GM18498 (cell line): ENCODE results near the gene TOGARAM2.

Experiments
- ATAC-seq: cut with Tn5 transposase; IDR thresholded peaks from one replicate; pipeline ENCODE4 v1.9.1; 2021; ENCODE audit warnings: mild to moderate bottlenecking, moderate library complexity; ENCODE audit not compliant: unreplicated experiment

The TOGARAM2 gene

DNA sequence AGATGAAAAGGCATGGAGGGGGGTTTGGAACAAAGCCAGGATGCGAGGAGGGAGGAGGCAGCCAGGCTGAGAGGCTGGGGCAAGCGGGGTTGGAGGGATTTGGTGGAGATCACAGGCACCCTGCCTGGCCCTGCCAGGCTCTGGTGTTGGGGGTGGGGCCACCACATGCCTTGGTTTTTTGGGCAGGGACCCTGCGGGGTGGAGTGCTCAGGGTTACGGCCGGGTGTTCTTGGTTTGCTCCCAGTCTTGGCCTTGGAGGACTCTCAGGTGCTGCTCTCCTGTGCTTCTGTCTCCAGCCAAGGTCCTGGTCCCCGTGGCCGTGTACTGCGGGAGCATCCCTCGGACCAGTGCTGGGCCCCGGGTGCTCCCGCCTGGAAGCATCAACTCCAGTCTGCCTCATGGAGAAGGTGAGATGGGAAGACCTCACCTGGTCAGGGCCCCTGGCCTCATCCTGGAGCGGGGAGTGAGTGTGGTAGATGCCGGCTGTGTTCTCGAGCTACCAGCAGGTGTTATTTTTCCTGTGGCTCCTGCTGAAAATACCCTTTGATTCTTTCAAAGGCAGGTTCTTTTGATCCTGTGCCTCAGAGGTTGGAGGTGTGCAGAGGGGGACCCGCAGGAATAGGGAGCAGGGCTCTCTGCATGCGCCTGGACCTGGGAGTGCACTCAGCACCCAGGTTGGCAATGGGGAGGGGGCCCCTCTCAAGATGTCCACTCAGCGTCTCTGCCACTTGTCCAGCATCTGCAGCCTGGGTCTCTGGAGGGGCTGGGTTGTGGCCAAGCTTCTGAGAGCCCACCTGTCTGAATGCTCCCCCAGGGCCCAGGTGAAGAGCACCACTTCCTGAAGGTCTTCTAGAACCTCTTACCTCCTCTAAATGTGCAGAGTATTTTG is 17.0 kb downstream of the TOGARAM2 start:
- no peak for ATAC-seq

DNA sequence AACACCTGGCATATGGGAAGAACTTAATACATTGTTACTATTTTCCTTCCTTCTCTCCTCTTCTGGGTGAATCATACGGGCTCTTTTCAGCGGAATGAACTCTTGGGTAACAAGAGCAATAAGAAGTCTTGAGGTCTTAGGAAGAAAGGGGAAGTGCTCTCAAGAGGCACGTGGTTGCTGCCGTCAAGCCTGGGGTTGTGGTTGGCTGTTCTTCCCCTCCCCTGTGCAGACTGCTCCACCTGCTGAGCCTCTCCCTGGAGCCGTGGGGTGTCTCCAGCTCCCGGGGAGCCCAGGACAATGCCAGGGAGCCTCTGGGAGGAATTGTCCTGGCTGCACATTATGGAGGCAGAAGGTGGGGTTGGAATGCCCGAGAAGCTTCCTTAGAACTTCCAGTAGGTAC is 19.4 kb downstream of the TOGARAM2 start:
- ATAC-seq: peak; percentile 98

DNA sequence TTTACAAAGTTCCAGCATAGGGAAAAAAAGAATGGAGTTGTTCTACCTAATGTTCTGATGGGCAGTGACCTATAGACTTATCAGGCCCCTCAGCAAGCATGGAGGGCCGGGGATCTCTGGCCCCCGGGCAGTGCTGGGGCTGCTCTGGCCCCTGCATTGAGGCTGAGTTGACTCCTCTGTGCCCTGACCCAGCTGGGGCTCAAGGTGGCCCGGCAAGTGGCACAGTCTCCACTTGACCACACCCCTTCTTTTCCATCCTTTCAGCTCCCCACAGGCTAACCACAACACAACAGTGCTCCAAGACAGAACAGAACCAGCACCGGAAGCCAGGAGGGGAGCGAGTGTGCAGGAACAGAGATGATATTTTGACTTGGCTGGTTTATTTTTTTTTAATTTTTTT is 19.9 kb downstream of the TOGARAM2 start:
- no peak for ATAC-seq

DNA sequence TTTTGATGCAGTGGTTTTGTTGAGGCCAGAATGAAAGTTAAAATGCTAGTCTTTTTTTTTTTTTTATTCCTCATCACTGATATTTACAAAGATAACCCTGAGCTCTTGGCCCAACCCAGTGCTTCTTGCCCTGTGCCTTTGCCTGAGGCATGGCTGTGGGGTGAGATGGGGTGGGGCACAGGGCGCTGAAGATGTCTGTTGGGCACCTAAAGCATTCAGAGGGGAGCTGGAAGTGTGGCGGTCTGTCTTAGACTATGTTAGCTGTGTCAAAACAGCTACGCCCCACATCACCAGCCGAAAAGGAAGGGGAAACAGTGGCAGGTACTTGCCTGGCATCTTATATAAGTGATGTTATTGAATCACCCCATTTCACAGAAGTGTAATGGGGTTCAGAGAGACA is 20.7 kb downstream of the TOGARAM2 start:
- no peak for ATAC-seq

DNA sequence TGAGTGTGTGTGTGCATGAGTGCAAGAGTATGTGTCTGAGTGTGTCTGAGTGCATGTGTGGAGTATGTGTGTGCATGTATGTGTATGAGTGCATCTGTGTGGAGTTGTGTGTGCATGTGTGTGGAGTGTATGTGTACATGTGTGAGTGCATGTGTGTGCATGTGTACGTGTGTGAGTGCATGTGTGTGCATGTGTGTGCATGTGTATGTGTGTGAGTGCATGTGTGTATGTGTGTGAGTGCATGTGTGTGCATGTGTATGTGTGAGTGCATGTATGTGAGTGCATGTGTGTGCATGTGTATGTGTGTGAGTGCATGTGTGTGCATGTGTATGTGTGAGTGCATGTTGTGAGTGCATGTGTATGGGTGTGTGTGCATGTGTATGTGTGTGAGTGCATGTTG is 23.7 kb downstream of the TOGARAM2 start:
- no peak for ATAC-seq

DNA sequence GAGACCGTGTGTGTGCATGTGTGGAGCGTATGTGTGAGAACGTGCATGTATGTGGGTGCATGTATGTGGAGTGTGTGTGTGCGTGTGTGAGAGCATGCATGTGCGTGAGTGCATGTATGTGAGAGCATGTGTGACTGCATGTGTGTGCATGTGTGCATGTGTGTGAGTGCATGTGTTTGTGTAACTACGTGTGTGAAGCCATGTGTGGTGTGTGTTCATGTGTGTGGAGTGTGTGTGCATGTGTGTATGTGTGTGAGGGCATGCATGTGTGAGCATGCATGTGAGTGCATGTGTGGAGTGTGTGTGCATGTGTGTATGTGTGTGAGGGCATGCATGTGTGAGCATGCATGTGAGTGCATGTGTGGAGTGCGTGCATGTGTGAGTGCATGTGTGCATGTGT is 24.2 kb downstream of the TOGARAM2 start:
- no peak for ATAC-seq

DNA sequence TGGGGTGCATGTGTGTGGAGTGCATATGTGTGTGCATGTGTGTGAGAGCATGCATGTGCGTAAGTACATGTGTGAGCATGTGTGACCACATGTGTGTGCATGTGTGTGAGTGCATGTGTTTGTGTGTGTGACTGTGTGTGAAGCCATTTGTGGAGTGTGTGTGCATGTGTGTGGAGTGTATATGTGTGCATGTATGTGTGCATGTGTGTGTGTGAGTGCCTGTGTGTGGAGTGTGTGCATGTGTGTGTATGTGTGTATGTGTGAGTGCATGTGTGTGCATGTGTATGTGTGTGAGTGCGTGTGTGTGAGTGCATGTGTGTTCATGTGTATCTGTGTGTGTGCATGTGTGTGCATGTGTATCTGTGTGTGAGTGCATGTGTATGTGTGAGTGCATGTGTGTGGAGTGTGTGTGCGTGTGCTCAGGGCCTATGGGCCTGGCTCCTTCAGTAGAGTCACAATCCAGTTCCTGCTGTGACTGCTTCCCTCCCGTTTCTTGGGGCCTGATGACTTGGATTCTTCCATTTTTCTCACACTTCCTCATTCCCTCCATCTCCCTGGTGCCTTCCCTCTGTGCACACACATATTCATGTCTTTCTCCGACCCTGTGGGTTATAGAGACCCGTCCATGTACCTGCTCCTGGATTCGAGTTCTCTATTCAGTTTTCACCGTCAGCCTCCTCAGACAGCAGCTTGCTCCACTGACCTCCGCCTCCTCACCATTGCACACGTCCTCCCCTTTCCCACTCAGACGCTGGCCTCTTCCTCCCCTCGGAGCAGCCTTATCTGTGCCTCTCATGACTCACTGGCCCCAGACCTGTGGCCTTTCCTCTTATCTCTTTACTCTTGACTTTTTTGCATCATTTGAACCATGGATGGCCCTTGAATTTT is 25.2 kb downstream of the TOGARAM2 start:
- no peak for ATAC-seq

DNA sequence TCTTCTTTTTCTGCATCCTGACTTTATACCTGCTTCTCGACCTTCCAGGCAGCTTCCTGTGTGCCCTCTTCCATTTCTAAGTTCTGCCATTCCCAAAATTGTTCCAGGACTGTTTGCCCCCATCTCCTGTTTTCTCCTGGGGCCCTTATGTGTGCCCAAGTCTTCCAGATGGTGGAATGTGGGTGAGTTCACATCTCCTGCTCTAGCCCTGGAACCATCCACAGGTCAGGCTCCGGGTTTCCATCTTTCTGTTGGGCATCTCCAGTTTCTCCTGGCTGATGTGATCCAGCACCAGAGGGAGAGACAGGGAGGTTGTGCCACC is 25.8 kb downstream of the TOGARAM2 start:
- ATAC-seq: no peak

DNA sequence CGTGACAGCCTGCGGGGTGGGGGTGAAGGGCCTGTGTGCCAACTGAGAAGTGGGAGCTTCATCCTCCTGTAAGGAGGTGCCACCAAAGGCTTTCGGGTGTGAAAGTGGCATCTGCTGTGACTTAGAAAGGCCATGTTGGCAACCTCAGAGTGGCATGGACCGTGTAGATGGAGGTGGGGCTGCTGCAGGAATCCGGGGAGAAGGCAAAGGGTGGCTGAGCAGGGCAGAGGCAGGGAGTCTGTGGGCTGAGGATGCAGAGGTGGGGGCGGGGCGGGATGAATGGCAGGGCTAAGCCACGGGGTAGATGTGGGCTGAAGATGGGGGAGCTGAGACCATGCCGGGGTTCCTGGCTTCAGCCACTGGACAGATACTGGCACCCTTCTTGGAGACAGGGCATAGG is 28.2 kb downstream of the TOGARAM2 start:
- no peak for ATAC-seq

DNA sequence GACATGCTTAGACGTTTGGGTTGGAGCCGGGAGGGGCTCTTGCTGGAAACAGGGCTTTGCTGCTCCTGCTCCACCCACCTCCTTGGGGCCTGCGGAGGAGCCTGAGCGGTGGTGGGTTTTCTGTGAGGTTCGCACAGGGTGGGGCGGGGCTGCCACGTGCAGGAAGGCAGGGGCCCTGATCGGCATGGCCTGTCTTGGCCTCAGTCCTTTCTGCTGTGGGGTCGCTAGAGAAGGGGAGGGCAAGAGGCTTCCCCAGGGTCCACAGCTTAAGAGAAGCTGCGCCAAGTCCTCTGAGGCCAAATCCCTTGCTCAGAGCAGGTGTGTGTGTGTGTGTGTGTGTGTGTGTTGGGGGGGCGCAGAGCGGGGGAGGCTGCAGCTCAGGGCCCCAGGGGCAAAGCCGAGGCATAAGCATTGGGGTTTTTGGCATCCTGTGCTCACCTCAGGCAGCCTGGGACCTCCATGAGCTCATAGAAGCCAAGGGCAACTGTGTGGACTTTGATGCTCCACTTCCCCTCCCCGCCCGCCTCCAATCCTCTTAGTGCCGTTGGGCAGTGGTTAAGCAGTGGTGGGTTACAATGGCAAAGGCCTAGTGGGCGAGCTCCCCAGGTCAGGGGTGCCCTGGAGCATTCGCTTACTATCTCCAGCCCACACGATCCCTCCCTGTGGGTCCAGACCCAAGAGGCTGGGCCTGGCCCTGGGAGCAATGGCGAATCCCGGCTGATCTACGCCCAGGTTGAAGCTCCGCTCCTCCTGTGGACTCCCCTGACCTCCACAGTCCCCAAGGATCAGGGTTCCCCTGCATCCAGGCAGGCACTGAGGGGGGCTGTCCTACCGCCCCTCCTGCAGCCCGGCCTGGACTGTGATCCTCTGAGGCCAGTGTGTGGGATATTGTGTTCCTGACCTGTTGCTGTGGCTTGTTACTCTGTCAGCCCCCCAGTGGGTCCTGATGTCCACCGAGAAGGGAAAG is 28.9 kb downstream of the TOGARAM2 start:
- no peak for ATAC-seq

DNA sequence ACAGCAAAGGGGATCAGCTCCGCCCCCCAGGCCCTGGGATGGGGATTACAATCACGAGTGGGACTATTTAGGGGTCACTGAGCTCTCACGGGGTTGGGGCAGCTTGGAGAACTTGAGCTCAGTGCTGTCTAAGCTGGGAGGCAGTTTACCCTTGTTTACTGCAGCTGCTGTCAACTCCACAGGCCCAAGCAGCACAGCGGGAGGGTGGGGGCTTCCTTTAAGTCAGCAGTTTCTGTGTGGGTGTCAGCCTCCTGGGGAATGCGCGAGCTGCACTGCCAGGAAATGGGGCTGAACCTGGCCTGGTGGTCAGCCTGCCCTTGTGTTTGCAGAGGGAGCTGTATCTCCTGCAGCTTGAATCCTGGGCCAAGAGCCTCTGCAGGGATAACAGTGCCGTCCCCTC is 29.8 kb downstream of the TOGARAM2 start:
- ATAC-seq: no peak

DNA sequence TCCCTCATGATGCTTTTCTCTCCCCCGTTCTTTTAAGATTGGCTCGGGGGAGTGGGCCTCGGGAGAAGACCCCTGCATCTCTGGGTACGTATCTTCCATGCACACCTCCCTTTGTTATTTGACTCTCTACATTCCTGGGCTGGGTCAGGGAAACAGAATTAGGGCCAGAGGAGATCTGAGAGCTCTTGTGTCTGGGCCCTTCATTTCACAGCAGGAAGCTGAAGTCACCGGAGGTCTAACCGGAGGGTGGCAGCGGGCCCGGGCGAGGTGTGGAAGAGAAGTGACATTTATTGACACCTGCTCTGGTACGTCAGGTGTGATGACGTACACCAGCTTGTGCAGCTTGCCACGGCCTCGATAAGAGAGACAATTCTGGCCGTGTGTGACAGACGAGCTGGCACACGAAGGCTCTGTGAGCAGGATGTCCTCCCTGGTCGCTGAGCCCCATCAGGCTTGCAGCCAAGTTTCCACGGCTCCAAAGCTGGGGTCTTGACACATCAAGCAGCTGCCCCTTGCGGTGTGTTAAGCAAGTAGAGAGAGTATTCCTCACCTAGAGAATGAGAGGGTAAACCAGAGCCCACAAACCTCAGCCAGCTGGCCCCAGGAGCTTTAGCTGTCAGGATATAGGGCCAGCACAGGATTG is 30.4 kb downstream of the TOGARAM2 start:
- ATAC-seq: no peak

DNA sequence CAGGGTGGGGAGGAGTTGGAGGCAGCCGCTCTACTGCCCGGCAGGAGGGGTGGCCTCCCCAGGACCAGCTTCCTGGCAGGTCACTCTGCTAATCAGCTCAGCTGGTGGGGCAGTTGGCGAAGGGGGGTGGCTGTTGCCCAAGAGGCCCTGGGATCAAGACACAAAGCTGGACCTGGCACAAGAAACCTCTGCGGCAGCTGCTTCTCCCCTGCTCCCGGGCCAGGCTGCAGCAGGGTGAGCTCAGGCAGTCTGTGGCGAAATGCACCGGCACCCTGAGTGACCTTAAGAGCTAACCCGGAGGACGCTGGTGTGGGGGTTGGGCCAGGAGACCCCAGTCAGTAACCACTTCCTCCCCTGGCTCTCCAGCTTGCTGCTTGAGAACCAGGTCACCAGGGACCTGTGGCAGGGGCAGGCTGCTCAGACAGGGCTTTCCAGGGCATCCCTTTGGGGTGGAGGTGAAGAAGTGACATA is 31.1 kb downstream of the TOGARAM2 start:
- ATAC-seq: no peak

DNA sequence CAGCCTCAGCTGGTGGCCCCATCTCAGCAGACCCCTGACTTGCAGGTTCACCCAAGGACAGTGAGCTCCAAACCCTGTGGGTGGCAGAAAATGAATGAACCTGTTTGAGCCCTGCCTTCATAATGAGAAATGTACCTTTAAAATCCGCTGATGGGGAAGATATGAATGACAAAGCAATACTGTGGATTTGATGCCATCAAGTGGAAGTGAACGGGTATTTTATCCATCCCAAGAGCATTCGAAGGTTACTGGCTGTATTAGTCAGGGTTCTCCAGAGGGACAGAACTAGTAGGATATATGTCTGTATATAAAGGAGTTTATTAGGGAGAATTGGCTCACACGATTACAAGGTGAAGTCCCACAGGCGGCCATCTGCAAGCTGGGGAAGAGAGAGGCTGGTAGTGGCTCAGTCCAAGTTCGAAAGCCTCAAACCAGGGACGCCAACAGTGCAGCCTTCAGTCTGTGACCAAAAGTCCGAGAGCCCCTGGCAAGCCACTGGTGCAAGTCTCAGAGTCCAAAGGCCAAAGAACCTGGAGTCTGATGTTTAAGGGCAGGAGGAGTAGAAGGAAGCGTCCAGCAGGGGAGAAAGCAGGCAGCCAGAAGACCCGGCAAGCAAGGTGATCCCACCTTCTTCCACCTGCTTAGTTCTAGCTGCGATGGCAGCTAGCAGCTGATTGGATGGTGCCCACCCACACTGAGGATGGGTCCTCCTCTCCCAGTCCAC is 32.1 kb downstream of the TOGARAM2 start:
- ATAC-seq: no peak

DNA sequence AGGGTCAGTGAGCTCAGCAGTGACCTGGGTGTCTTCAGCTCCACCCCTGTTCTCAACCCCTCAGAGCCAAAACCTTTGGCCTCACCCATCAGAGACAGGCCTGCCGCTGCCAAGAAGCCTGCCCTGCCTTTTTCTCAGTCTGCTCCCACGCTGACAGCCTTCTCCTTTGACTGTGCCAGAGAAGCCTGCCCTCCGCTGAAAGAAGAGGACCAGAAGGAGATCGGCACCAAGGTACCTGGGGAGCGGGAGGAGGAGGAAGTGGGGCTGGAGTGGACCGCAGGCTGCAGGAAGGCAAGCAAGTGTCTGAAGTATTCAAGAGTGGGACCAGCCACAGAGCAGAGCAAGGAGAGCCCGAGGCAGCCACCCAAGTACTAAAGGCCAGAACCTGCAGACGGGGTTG is 33.2 kb downstream of the TOGARAM2 start:
- no peak for ATAC-seq

DNA sequence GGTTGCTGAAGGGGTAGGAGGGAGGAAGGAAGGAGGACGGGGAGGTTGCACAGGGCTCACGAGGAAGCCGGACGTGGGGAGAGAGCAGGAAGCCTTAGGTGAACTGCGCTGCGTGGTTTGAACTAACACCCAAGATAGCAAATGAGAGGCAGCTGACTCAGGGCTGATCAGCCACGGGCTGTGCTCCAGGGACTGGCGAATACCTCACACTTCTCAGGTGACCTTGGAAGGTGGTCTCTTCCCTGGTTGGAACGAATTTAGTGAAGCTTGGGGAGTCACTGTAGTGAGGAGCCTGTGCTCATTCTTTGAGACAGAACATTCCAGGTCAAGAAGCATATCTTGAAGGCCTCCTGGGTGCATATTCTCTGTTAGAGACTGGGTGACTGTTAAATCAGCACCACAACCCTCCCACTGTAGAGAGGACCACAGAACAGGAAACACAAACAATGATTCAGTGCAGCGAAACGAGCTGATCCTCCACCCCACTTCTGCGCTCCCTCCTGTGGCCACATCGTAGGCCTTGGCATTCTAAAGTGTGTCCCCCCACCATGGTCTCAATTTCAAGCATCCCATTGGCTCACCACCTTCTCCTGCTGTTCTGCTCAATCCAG is 33.8 kb downstream of the TOGARAM2 start:
- ATAC-seq: peak; percentile 48

DNA sequence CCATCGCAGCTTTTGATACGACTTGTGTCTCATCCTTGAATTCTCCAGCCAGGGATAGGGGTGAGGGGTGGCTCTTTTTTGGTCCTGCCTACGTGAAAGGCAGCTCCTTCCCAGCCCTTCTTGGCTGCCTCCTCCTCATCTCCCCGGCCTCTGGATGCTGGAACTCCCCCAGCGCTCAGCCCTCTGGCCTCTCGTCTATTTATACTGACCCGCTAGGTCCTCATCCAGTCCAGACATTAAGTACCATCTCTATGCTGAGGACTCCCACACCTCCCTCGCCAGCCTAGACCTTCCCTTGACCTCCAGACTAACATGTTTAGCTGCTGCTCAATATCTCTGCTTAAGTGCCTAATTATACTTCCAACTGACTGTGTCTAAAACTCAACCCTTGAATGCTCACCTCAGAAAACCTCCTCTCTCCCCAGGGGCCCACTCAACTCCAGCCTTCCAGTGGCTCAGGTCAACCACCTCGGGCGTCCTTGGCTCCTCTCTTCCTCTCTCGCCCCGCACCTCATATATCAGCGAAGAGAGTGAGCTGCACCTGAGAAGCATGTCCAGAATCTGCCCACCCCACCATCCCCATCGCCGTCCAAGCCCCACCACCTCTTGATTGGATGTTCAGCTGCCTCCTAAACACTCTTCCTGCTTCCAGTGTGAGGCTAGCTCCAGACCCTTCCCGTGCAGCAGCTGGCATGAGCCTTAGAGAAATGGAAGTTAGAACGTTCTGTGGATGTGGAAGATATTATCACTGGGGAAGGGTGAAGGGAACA is 34.8 kb downstream of the TOGARAM2 start:
- ATAC-seq: no peak

DNA sequence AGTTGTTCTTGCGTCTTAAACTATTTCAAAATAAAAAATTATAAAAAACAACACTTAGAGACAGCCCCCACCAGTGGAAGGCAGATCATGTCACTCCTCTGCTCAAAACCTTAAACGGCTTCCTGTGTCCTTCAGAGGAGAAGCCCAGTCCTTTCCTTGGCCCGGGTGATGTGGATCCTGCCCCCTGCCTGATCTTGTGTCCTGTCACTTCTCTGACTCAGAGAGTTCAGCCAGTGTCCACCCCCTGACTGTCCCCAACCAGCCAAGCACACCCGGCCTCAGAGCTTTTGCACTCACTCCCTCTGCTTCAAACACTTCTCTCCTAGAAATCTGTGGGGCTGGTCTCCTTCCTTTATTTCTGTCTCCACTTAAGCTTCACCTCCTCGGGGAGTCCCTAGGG is 35.4 kb downstream of the TOGARAM2 start:
- ATAC-seq: no peak
